Choroid plexus epithelial cell (primary cell): ENCODE results near the gene SCUBE3.
A peak's percentile ranks its signal among the peaks of the same experiment; 100 is the strongest.

Source experiments
- DNase-seq: peaks from one replicate; pipeline ENCODE4 v3.0.0-alpha.2; 2010; ENCODE audit warnings: low read depth
- H3K4me3 ChIP-seq: 2 replicates; pipeline ENCODE4 v1.5.1; 2011; ENCODE audit warnings: low read depth, mild to moderate bottlenecking, control low read depth, low read length, moderate library complexity
- CTCF ChIP-seq: conservative IDR thresholded peaks from 2 replicates; pipeline ENCODE4 v1.5.1; 2011; ENCODE audit warnings: low read depth, mild to moderate bottlenecking, control low read depth, inconsistent platforms, low read length, moderate library complexity

Gene SCUBE3

DNA sequence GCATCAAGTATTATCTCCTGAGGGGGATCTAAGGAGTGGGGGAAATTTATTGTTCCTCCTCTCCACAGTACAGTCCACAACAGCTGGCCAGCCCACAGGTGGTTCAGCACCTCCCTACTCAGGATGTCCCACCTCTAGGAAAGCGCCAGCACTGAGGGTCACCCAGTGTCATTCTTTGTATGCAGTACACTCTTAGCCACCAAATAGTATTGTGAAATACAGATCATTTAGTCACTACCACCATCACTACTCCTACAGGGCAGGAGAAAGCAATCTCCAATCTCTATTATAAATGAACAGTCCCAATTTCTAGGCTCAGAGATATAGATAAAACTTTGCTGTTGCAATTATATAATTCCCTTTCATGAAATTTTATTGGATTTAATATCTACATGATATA lies 39.5 kb downstream of the SCUBE3 start:
- no peak for TF ChIP-seq CTCF
- no peak overlapping the region for H3K4me3 ChIP-seq
- DNase-seq, result no peak

- peak overlapping the region; percentile 98 for H3K4me3 ChIP-seq
- TF ChIP-seq CTCF, result no peak
- no peak for DNase-seq
These were observed 44.6 kb downstream of the SCUBE3 start for GRCh38 chr6:35258336-35258735.

GRCh38 chr6:35258858-35259193 lies 45.1 kb downstream of the SCUBE3 start:
- peak overlapping the region; percentile 98 for H3K4me3 ChIP-seq
- peak; percentile 69 for DNase-seq
- peak; percentile 35 for TF ChIP-seq CTCF

- peak; percentile 97 for DNase-seq
- H3K4me3 ChIP-seq, result peak within 1 kb of the TSS; percentile 98
- no peak for TF ChIP-seq CTCF
These were observed 45.6 kb downstream of the SCUBE3 start, which contains the start of gene ZNF76 for GRCh38 chr6:35259194-35259947. TSS of gene ZNF76 (plus strand) at chr6:35259735. CDS start at chr6:35281152, 21,417 bp downstream.

GRCh38 chr6:35259948-35260590 lies 46.3 kb downstream of the SCUBE3 start:
- peak; percentile 35 for DNase-seq
- TF ChIP-seq CTCF, result no peak
- peak overlapping the region; percentile 98 for H3K4me3 ChIP-seq

- no peak for TF ChIP-seq CTCF
- peak overlapping the region; percentile 98 for H3K4me3 ChIP-seq
- DNase-seq, result no peak
These were observed 47.1 kb downstream of the SCUBE3 start for GRCh38 chr6:35260591-35261570.
